ENCODE data around the gene RHBDF2.

DNA sequence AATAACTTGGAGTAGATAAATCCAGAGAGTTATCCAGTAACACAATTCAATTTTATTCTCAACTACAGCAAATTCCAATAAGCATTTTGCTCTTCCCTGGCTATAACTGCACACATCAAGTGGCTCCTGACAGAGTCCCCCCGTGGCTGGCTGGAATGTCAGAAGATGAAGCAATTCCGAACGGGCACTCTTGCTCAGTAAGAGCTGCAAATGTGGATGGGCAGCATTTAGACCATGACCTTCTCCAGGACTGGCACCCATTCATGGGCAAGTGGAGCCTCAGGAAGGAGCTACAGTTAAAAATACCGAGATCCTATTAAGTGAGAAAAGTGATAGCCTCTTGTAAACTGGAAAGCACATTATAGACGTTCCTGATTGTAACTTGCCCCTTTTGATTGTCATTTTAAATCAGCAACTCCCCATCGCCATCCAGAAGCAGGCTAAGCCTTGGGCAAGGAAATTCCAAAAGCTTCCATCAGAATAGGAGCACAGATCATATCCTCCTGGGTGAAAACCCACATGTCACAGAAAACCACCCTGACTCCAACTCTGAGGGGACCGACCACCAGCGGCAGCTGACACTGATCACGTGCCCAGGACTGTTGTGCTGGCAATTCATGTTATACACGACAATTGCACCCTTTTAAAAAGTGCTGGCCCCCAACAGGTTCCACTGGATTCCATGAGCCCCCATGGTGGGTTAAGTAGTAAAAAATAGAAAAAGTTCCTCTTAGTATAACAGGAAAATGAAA is 55.4 kb downstream of the RHBDF2 start:
- TF ChIP-seq, protein P1, sequence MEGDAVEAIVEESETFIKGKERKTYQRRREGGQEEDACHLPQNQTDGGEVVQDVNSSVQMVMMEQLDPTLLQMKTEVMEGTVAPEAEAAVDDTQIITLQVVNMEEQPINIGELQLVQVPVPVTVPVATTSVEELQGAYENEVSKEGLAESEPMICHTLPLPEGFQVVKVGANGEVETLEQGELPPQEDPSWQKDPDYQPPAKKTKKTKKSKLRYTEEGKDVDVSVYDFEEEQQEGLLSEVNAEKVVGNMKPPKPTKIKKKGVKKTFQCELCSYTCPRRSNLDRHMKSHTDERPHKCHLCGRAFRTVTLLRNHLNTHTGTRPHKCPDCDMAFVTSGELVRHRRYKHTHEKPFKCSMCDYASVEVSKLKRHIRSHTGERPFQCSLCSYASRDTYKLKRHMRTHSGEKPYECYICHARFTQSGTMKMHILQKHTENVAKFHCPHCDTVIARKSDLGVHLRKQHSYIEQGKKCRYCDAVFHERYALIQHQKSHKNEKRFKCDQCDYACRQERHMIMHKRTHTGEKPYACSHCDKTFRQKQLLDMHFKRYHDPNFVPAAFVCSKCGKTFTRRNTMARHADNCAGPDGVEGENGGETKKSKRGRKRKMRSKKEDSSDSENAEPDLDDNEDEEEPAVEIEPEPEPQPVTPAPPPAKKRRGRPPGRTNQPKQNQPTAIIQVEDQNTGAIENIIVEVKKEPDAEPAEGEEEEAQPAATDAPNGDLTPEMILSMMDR (IDR thresholded peaks at IDR 0.05; ENCODE audit: low read length): no peak
- no peak for TF ChIP-seq EZH2 (optimal IDR thresholded peaks at IDR 0.05; ENCODE audit: low read depth, low read length)
- TF ChIP-seq EZH2phosphoT487 (IDR thresholded peaks at IDR 0.05; ENCODE audit: low read length): no peak

Data from MM.1S (cell line).